Activated naive CD4-positive, alpha-beta T cell treated with anti-CD3 and anti-CD28 coated beads, Interleukin-2, amount 10 ng/mL, durations not matched to agents 5 hours and 36 hours (primary cell): Measurements from ENCODE around the gene HCFC1R1. TPM values are rescaled to one million over a fixed set of nuclear protein-coding genes. Genes with fewer than 3 reads are reported as not detected.

Experiments
- total RNA-seq, 2 experiments: library from RNA; stranded (reverse); gene quantifications; one replicate each; pipeline ENCODE4 v1.2.3, GENCODE V29; 2021

The HCFC1R1 gene
- 10 to 100 TPM; 37.2 to 39.1 TPM for total RNA-seq

GRCh38 chr16:3023669-3024478 is at the start of gene HCFC1R1, which contains the start of gene THOC6:
HCFC1R1 (minus strand) TSS chr16:3023942; CDS start chr16:3023941, 1 bp downstream.
THOC6 (plus strand) TSS chr16:3024035; CDS start chr16:3024327, 292 bp downstream.

GRCh38 chr16:3065069-3065741 is 41.5 kb upstream of the HCFC1R1 start, which contains the start of gene IL32:
IL32 (plus strand) TSS chr16:3065640; CDS start chr16:3065812, 172 bp downstream.

GRCh38 chr16:3045758-3046640 is 22.3 kb upstream of the HCFC1R1 start, which contains the start of gene MMP25:
MMP25 (plus strand) TSS chr16:3046561; CDS start chr16:3046918, 357 bp downstream.

GRCh38 chr16:3036726-3037315 is 13.1 kb upstream of the HCFC1R1 start, which contains the start of gene BICDL2:
BICDL2 (minus strand) TSS chr16:3036944; CDS start chr16:3035496, 1,448 bp downstream.

GRCh38 chr16:3020247-3020603 is 3.5 kb downstream of the HCFC1R1 start, which contains the start of gene TNFRSF12A:
TNFRSF12A (plus strand) TSS chr16:3020368; CDS start chr16:3020398, 30 bp downstream.

GRCh38 chr16:3017794-3018506 is 5.8 kb downstream of the HCFC1R1 start, which contains the start of gene CLDN6:
CLDN6 (minus strand) TSS chr16:3018183; CDS start chr16:3016021, 2,162 bp downstream.

GRCh38 chr16:3012828-3013420 is 10.8 kb downstream of the HCFC1R1 start, which contains the start of gene CLDN9:
CLDN9 (plus strand) TSS chr16:3012923; CDS start chr16:3013363, 440 bp downstream.

GRCh38 chr16:2980227-2981176 is 43.2 kb downstream of the HCFC1R1 start, which contains the start of gene PKMYT1:
PKMYT1 (minus strand) TSS chr16:2980446; CDS start chr16:2979657, 789 bp downstream.

Other genes starting within 250 kb of the HCFC1R1 start
- 100 to 1,000 TPM; 113 to 116 TPM for gene ELOB, start 246.7 kb downstream of the HCFC1R1 start, total RNA-seq
- not detected for gene PRSS33, start 236.4 kb downstream of the HCFC1R1 start, total RNA-seq
- gene PRSS41, start 225.5 kb downstream of the HCFC1R1 start, total RNA-seq, result not detected
- 1 to 10 TPM; 1.7 to 1.8 TPM for gene PRSS21, start 206.7 kb downstream of the HCFC1R1 start, total RNA-seq
- gene ZG16B, start 193.6 kb downstream of the HCFC1R1 start, total RNA-seq, result 1 to 10 TPM; 1.4 to 1.6 TPM
- not detected for gene PRSS22, start 165.8 kb downstream of the HCFC1R1 start, total RNA-seq
- gene FLYWCH2, start 140.7 kb downstream of the HCFC1R1 start, total RNA-seq, result 10 to 100 TPM; 21.2 to 22.4 TPM
- gene FLYWCH1, start 112.0 kb downstream of the HCFC1R1 start, total RNA-seq, result 10 to 100 TPM; 50.6 to 52.3 TPM
- gene KREMEN2, start 59.7 kb downstream of the HCFC1R1 start, total RNA-seq, result not detected
- 10 to 100 TPM; 36.0 to 37.0 TPM for gene PAQR4, start 54.6 kb downstream of the HCFC1R1 start, total RNA-seq
- gene PKMYT1, start 43.5 kb downstream of the HCFC1R1 start, total RNA-seq, result 10 to 100 TPM; 89.1 to 99.3 TPM
- under 1 TPM; 0.29 to 0.30 TPM for gene CLDN9, start 11.0 kb downstream of the HCFC1R1 start, total RNA-seq
- not detected for gene CLDN6, start 5.8 kb downstream of the HCFC1R1 start, total RNA-seq
- 1 to 10 TPM; 2.9 to 3.8 TPM for gene TNFRSF12A, start 3.6 kb downstream of the HCFC1R1 start, total RNA-seq
- 10 to 100 TPM; 49.4 to 52.3 TPM for gene THOC6, start 93 bp upstream of the HCFC1R1 start, total RNA-seq
- 1 to 10 TPM; 1.1 to 1.2 TPM for gene BICDL2, start 13.0 kb upstream of the HCFC1R1 start, total RNA-seq
- 10 to 100 TPM; 34.8 to 35.5 TPM for gene MMP25, start 22.6 kb upstream of the HCFC1R1 start, total RNA-seq
- 1,000 to 10,000 TPM; 2,121 to 2,176 TPM for gene IL32, start 41.7 kb upstream of the HCFC1R1 start, total RNA-seq
- gene ZSCAN10, start 75.4 kb upstream of the HCFC1R1 start, total RNA-seq, result under 1 TPM; 0.24 to 0.28 TPM
- gene ZNF205, start 88.6 kb upstream of the HCFC1R1 start, total RNA-seq, result not detected
- gene ZNF213, start 111.1 kb upstream of the HCFC1R1 start, total RNA-seq, result 1 to 10 TPM; 9.7 to 9.8 TPM
- gene OR1F1, start 164.3 kb upstream of the HCFC1R1 start, total RNA-seq, result not detected
- gene ZNF200, start 211.2 kb upstream of the HCFC1R1 start, total RNA-seq, result 10 to 100 TPM; 13.4 to 13.7 TPM
- under 1 TPM; 0.51 to 0.81 TPM for gene MEFV, start 232.7 kb upstream of the HCFC1R1 start, total RNA-seq